Measurements from ENCODE around the gene TMEM150A. TPM values are rescaled to one million over a fixed set of nuclear protein-coding genes. Genes with fewer than 3 reads are reported as not detected.

TMEM150A gene
- total RNA-seq, 1 experiment from 2014 or later = 19.3 TPM

DNA sequence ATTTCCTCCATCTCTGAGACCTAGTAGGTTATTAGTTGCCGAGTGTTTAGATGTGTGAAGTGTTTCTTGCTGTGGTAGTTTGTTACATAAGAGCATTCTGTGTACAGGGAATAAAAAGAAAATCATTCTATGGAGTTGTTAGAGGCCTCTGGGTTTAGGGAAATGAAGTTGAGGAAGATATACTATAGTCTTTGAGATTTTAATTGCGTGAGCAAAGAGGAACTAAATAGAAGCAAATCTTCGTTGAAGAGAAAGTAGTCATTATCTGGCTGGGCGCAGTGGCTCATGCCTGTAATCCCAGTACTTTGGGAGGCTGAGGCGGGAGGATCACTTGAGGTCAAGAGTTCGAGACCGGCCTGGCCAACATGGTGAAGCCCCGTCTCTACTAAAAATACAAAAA is 32.5 kb upstream of the TMEM150A start:
- H3K4me1 Mint-ChIP-seq = no peaks in the 10 kb centered on the region
- no peaks in the 10 kb centered on the region for H3K9me3 ChIP-seq (ENCODE audit: control insufficient read depth, low read depth, low read length)
- H3K23ac ChIP-seq (ENCODE audit: insufficient read length, low read depth, low read length) = no peak overlapping the region
- H3K4me2 ChIP-seq (ENCODE audit: insufficient read depth, insufficient read length, low read length) = no peak overlapping the region
- no peak overlapping the region for H2BK120ac ChIP-seq (ENCODE audit: low read depth, low read length, poor library complexity, severe bottlenecking)
- no peaks in the 10 kb centered on the region for H3K9me3 Mint-ChIP-seq
- H3K27me3 Mint-ChIP-seq (ENCODE audit: low read depth) = no peaks in the 10 kb centered on the region
- H3K9ac ChIP-seq (ENCODE audit: extremely low read depth, insufficient read length, low read length) = no peak overlapping the region
- no peak for DNase-seq
- no peak for TF ChIP-seq CTCF (conservative IDR thresholded peaks at IDR 0.05)
- WGBS (ENCODE audit: extremely low coverage, insufficient read length, low lambda C conversion rate) = no CpG with 5 or more reads among the region's 8 CpGs
- H3K56ac ChIP-seq (ENCODE audit: insufficient read length, low read depth, low read length) = no peak overlapping the region
- no peaks in the 10 kb centered on the region for H3K23me2 ChIP-seq (ENCODE audit: insufficient read length, low read depth, low read length, poor library complexity, severe bottlenecking)
- H2BK15ac ChIP-seq (ENCODE audit: low read depth, low read length) = no peak overlapping the region
- no peak overlapping the region for H3T11ph ChIP-seq (ENCODE audit: low read length)
- H4K8ac ChIP-seq (replicated peaks; ENCODE audit: insufficient read length, low read depth, low read length) = no peak overlapping the region
- no peak overlapping the region for H3K4me3 Mint-ChIP-seq
- H3K27ac Mint-ChIP-seq = no peak overlapping the region
- no peak overlapping the region for H3K14ac ChIP-seq (ENCODE audit: insufficient read depth, low read length)
- no peak overlapping the region for H4K5ac ChIP-seq (ENCODE audit: insufficient read length, low read depth, low read length)
- no peak overlapping the region for H3K18ac ChIP-seq (ENCODE audit: insufficient read length, low read depth, low read length)
- no peak overlapping the region for H2AK5ac ChIP-seq (ENCODE audit: insufficient read length, low read length)
- H3K27ac ChIP-seq (ENCODE audit: insufficient read length, low read depth, low read length) = no peak overlapping the region
- H2BK12ac ChIP-seq (ENCODE audit: insufficient read length, low read depth, low read length) = no peak overlapping the region
- H2BK5ac ChIP-seq (ENCODE audit: insufficient read length, low read length) = no peak overlapping the region
- peaks cover 58 to 87% (median 81%) of the 10 kb centered on the region in 3 experiments for H3K36me3 Mint-ChIP-seq (ENCODE audit: insufficient read depth in 1 of 3, low read depth in 3 of 3)
- H4K91ac ChIP-seq (ENCODE audit: insufficient read length, low read depth, low read length) = no peak overlapping the region
- H3K27me3 ChIP-seq (ENCODE audit: insufficient read depth, low read length) = no peaks in the 10 kb centered on the region
- H4K20me1 ChIP-seq (ENCODE audit: control insufficient read depth, insufficient read depth, insufficient read length) = no peaks in the 10 kb centered on the region
- H2BK20ac ChIP-seq (ENCODE audit: low read depth, low read length, poor library complexity, severe bottlenecking) = no peak overlapping the region
- H3K4me1 ChIP-seq (ENCODE audit: insufficient read depth, low read length) = no peaks in the 10 kb centered on the region
- H2AFZ ChIP-seq (ENCODE audit: low read length) = no peak overlapping the region
- H3K4ac ChIP-seq (ENCODE audit: low read depth, low read length) = no peak overlapping the region
- no peaks in the 10 kb centered on the region for H3K79me2 ChIP-seq (ENCODE audit: insufficient read depth, low read length)
- H3K79me1 ChIP-seq (ENCODE audit: insufficient read depth, low read depth, low read length, poor library complexity, severe bottlenecking) = no peaks in the 10 kb centered on the region

Data from H9 (cell line).